Activated naive CD8-positive, alpha-beta T cell (primary cell): ENCODE measurements around the gene AGRP.

Experiments used
- H3K27ac Mint-ChIP-seq: one replicate; pipeline ENCODE4 v1.8.0; 2021; ENCODE audit warnings: mixed read lengths
- H3K27me3 Mint-ChIP-seq: one replicate; pipeline ENCODE4 v1.8.0; 2021; ENCODE audit warnings: mixed read lengths
- H3K36me3 Mint-ChIP-seq: one replicate; pipeline ENCODE4 v1.8.0; 2021; ENCODE audit warnings: mixed read lengths
- H3K4me1 Mint-ChIP-seq: one replicate; pipeline ENCODE4 v1.8.0; 2021; ENCODE audit warnings: low read depth, mixed read lengths
- H3K4me3 Mint-ChIP-seq: one replicate; pipeline ENCODE4 v1.8.0; 2021; ENCODE audit warnings: mild to moderate bottlenecking, mixed read lengths
- H3K9me3 Mint-ChIP-seq: one replicate; pipeline ENCODE4 v1.8.0; 2021; ENCODE audit warnings: low read depth, mixed read lengths

The AGRP gene

GRCh38 chr16:67481561-67482232 is 1.6 kb downstream of the AGRP start:
- Mint-ChIP-seq H3K9me3 (no peaks in the 10 kb centered on the region), H3K4me3 (peak overlapping the region; percentile 99), H3K27me3 (no peaks in the 10 kb centered on the region), H3K4me1 (peaks cover 36% of the 10 kb centered on the region), H3K27ac (peak overlapping the region; percentile 98), H3K36me3 (no peaks in the 10 kb centered on the region)

- no peaks in the 10 kb centered on the region for H3K27me3 Mint-ChIP-seq
- H3K9me3 Mint-ChIP-seq: no peaks in the 10 kb centered on the region
- H3K36me3 Mint-ChIP-seq: no peaks in the 10 kb centered on the region
- peak within 1 kb of the TSS; percentile 99 for H3K4me3 Mint-ChIP-seq
- peak within 1 kb of the TSS; percentile 98 for H3K27ac Mint-ChIP-seq
- peaks cover 42% of the 10 kb centered on the region for H3K4me1 Mint-ChIP-seq
Measured at GRCh38 chr16:67480833-67481560, 2.4 kb downstream of the AGRP start, which contains the start of gene ATP6V0D1. ATP6V0D1 (minus strand) TSS chr16:67481157; CDS start chr16:67481086, 71 bp downstream.

GRCh38 chr16:67477960-67478554 is 5.3 kb downstream of the AGRP start:
- peaks cover 6% of the 10 kb centered on the region for H3K36me3 Mint-ChIP-seq
- H3K4me3 Mint-ChIP-seq: peak overlapping the region; percentile 56
- no peak overlapping the region for H3K27ac Mint-ChIP-seq
- no peaks in the 10 kb centered on the region for H3K9me3 Mint-ChIP-seq
- peaks cover 52% of the 10 kb centered on the region for H3K4me1 Mint-ChIP-seq
- no peaks in the 10 kb centered on the region for H3K27me3 Mint-ChIP-seq

DNA sequence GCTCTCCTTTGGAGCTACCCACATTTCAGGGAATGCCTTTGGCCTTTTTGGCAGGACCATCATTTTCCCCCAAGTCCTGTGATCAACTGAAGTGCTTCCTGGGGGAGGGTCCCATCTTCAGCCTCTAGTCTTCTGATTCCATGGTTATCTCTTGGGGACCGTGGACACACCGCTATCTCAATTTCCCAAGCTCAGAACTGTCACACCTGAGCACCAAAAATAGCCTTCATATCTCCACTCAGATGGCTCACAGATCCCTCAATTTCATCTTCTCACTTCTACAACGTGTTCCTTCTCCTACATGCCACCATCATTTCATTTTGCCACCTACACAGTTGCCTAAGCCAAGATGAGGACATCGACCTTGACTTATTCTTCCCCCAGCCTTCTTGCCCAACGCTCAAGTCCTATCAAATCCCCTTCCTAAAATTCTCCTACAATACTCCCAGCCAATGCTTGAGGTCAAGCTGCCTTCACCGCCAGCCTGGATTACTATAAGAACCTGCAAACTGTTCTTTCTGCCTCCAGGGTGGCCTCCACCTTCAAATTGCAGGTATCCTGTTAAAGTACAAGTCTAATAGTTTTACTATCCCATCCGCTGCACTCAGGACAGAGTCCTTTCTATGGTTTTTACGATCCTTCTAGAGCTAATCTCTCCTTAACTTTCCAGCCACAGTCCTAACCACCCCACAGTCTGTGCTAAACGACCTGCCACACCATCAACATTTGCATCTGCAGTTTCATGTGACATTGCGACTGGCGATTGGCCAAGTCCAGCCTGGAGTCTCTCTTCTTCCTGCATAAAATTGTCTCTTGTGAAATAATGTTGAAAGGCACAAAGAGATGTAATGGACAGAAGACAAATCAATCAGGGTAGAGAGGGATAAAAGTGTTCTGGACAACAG is 8.5 kb downstream of the AGRP start:
- peaks cover 49% of the 10 kb centered on the region for H3K4me1 Mint-ChIP-seq
- H3K4me3 Mint-ChIP-seq: peak overlapping the region; percentile 5
- no peak overlapping the region for H3K27ac Mint-ChIP-seq

DNA sequence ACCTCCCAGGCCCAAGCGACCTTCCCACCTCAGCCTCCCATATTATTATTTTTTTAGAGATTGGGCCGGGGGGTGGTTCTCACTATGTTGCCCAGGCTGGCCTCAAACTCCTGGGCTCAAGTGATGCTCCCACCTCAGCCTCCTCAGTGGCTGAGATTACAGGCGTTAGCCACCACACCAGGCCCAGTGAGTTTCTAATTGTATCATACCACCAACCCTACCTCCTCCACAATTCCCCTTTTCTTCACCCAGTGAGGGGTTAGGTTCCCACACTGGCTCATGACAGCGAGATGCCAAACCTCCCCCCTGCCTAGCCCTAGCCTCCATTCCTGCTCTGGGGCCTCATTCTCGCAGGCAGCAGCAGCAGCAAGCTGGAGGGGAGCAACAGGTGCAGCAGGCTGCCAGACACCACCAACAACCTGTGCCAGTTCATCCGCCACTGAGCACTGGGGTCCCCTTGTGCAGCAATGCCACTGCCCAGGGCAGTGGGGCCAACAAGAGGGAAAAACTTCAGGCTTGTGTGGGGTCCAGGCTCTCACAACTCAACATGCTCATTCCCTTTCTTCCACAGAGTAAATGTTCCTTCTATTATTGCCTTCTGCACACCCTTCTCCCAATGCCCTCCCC is 11.5 kb downstream of the AGRP start:
- no peak overlapping the region for H3K27ac Mint-ChIP-seq
- H3K27me3 Mint-ChIP-seq: no peaks in the 10 kb centered on the region
- H3K4me1 Mint-ChIP-seq: peaks cover 40% of the 10 kb centered on the region
- H3K36me3 Mint-ChIP-seq: peaks cover 6% of the 10 kb centered on the region
- no peaks in the 10 kb centered on the region for H3K9me3 Mint-ChIP-seq
- H3K4me3 Mint-ChIP-seq: no peak overlapping the region

More for the DNA sequence above, 8.5 kb downstream of the AGRP start:
- H3K9me3 Mint-ChIP-seq: no peaks in the 10 kb centered on the region
- H3K36me3 Mint-ChIP-seq: peaks cover 6% of the 10 kb centered on the region
- no peaks in the 10 kb centered on the region for H3K27me3 Mint-ChIP-seq

GRCh38 chr16:67470359-67470758 is 13.0 kb downstream of the AGRP start:
- peaks cover 40% of the 10 kb centered on the region for H3K4me1 Mint-ChIP-seq
- H3K27me3 Mint-ChIP-seq: no peaks in the 10 kb centered on the region
- no peak overlapping the region for H3K27ac Mint-ChIP-seq
- no peaks in the 10 kb centered on the region for H3K9me3 Mint-ChIP-seq
- H3K36me3 Mint-ChIP-seq: peaks cover 6% of the 10 kb centered on the region
- no peak overlapping the region for H3K4me3 Mint-ChIP-seq

GRCh38 chr16:67468731-67469130 is 14.6 kb downstream of the AGRP start:
- Mint-ChIP-seq H3K4me1 (peaks cover 29% of the 10 kb centered on the region), H3K4me3 (no peak overlapping the region), H3K27ac (no peak overlapping the region), H3K9me3 (no peaks in the 10 kb centered on the region), H3K36me3 (no peaks in the 10 kb centered on the region), H3K27me3 (no peaks in the 10 kb centered on the region)

GRCh38 chr16:67466581-67466980 is 16.8 kb downstream of the AGRP start:
- Mint-ChIP-seq H3K4me3 (no peak overlapping the region), H3K27ac (no peak overlapping the region), H3K36me3 (no peaks in the 10 kb centered on the region), H3K4me1 (peaks cover 22% of the 10 kb centered on the region), H3K27me3 (no peaks in the 10 kb centered on the region), H3K9me3 (no peaks in the 10 kb centered on the region)

DNA sequence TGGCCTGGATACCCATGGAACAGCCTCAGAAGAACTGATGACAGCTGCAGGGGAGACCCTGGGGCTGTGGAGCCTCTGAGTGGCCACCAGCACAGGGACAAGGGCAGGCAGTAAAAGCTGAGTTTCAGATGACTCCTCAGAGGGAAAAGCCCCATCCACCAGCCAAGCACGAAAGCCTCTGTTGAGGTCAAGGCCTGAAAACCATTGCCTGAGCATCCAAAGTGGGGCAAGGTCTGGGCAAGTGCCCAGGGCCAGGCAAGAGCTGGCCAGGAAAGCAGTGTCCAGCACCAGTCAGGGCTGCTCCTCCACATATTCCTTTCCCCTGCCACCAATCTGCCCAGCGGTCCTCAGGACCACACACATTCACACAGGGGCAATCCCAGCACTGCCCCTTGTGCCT is 18.8 kb downstream of the AGRP start:
- no peak overlapping the region for H3K4me3 Mint-ChIP-seq
- peaks cover 16% of the 10 kb centered on the region for H3K4me1 Mint-ChIP-seq
- H3K9me3 Mint-ChIP-seq: no peaks in the 10 kb centered on the region
- no peaks in the 10 kb centered on the region for H3K36me3 Mint-ChIP-seq
- no peaks in the 10 kb centered on the region for H3K27me3 Mint-ChIP-seq
- H3K27ac Mint-ChIP-seq: no peak overlapping the region

GRCh38 chr16:67463691-67464090 is 19.7 kb downstream of the AGRP start:
- no peaks in the 10 kb centered on the region for H3K36me3 Mint-ChIP-seq
- no peak overlapping the region for H3K4me3 Mint-ChIP-seq
- H3K27ac Mint-ChIP-seq: no peak overlapping the region
- no peaks in the 10 kb centered on the region for H3K27me3 Mint-ChIP-seq
- H3K4me1 Mint-ChIP-seq: peaks cover 18% of the 10 kb centered on the region
- no peaks in the 10 kb centered on the region for H3K9me3 Mint-ChIP-seq

DNA sequence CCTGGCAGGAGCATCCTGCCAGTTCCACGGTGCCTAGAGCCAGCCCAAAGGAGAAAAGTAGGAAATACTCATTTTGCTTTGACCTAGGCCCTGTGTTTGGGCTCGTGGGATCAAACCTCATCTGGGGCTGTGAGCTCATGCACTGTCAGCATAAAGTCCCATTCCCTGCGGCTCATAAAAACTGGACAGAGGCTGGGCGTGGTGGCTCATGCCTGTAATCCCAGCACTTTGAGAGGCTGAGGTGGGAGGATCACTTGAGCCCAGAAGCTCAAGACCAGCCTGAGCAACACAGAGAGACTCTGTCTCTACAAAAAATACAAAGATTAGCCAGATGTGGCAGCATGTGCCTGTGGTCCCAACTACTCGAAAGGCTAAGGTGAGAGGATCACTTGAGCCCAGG is 20.3 kb downstream of the AGRP start:
- no peaks in the 10 kb centered on the region for H3K27me3 Mint-ChIP-seq
- no peaks in the 10 kb centered on the region for H3K9me3 Mint-ChIP-seq
- H3K4me3 Mint-ChIP-seq: no peak overlapping the region
- no peak overlapping the region for H3K27ac Mint-ChIP-seq
- peaks cover 17% of the 10 kb centered on the region for H3K4me1 Mint-ChIP-seq
- no peaks in the 10 kb centered on the region for H3K36me3 Mint-ChIP-seq

DNA sequence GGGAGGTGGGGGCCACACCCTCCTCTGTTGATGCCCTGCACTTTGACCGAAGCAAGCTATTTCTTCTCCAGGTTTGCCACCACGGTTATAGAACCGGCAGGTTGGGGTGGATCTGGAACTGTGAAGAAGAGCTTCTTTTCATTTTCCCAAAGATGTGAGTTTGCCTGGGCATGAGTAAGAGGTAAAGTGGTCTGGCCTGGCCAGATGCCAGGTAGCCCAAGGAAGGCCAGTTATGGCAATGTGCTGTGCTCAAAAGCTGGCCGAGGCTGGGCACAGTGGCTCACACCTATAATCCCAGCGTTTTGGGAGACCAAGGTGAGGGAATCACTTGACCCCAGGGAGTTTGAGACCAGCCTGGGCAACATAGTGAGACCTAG is 21.1 kb downstream of the AGRP start:
- Mint-ChIP-seq H3K4me3 (no peak overlapping the region), H3K4me1 (peaks cover 13% of the 10 kb centered on the region), H3K27me3 (no peaks in the 10 kb centered on the region), H3K36me3 (no peaks in the 10 kb centered on the region), H3K27ac (no peak overlapping the region), H3K9me3 (no peaks in the 10 kb centered on the region)

DNA sequence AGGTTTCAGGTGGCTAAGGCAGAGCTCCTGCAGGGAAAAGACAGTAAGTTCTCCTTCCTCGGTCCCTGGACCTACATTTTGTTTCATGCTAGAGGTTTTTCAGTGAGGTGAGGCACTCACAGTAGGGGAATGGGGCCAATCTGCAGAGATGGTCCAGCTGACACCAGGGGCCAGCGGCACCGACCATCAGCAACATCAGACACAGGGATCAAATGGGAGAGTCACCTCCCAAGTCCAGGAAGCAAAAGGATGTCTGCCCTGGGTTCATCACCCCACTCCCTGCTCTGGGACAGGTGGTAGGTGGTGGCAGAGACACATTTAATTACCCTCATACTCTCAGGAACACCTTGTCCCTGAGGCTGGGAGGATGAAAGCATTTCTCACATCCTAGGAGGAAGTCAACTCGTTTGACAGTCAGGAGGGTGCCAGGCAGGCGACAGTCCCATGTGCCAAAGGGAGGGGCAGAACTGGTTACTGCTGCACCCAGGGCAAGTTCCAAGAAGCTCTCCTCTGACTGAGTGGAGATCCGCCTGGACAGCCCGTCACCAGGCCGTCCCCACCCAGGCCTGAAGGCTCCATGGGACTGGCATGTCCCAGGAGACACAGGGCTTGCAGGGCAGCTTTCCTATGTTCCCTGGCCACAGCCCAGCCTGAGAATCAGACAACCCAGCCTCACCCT is 21.6 kb downstream of the AGRP start:
- Mint-ChIP-seq H3K27ac (no peak overlapping the region), H3K9me3 (no peaks in the 10 kb centered on the region), H3K4me1 (peaks cover 16% of the 10 kb centered on the region), H3K4me3 (no peak overlapping the region), H3K36me3 (no peaks in the 10 kb centered on the region), H3K27me3 (no peaks in the 10 kb centered on the region)

GRCh38 chr16:67460961-67461360 is 22.4 kb downstream of the AGRP start:
- Mint-ChIP-seq H3K36me3 (no peaks in the 10 kb centered on the region), H3K4me1 (peaks cover 21% of the 10 kb centered on the region), H3K27ac (no peak overlapping the region), H3K4me3 (no peak overlapping the region), H3K9me3 (no peaks in the 10 kb centered on the region), H3K27me3 (no peaks in the 10 kb centered on the region)
